Activated gamma-delta T cell treated with anti-CD3 and anti-CD28 coated beads, Interleukin-2, amount 50 U/mL, for 16 hours (primary cell): ENCODE measurements around the gene NF1.
"Not testable (repeated sequence)": the region's sequence is repeated elsewhere in the genome, so short reads cannot be mapped to it uniquely, and the experiment has no call there.

Experiments used
- DNase-seq: peaks from one replicate; pipeline ENCODE4 v3.0.0-alpha.2; 2020; ENCODE audit warnings: low read depth

Gene NF1, protein sequence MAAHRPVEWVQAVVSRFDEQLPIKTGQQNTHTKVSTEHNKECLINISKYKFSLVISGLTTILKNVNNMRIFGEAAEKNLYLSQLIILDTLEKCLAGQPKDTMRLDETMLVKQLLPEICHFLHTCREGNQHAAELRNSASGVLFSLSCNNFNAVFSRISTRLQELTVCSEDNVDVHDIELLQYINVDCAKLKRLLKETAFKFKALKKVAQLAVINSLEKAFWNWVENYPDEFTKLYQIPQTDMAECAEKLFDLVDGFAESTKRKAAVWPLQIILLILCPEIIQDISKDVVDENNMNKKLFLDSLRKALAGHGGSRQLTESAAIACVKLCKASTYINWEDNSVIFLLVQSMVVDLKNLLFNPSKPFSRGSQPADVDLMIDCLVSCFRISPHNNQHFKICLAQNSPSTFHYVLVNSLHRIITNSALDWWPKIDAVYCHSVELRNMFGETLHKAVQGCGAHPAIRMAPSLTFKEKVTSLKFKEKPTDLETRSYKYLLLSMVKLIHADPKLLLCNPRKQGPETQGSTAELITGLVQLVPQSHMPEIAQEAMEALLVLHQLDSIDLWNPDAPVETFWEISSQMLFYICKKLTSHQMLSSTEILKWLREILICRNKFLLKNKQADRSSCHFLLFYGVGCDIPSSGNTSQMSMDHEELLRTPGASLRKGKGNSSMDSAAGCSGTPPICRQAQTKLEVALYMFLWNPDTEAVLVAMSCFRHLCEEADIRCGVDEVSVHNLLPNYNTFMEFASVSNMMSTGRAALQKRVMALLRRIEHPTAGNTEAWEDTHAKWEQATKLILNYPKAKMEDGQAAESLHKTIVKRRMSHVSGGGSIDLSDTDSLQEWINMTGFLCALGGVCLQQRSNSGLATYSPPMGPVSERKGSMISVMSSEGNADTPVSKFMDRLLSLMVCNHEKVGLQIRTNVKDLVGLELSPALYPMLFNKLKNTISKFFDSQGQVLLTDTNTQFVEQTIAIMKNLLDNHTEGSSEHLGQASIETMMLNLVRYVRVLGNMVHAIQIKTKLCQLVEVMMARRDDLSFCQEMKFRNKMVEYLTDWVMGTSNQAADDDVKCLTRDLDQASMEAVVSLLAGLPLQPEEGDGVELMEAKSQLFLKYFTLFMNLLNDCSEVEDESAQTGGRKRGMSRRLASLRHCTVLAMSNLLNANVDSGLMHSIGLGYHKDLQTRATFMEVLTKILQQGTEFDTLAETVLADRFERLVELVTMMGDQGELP (N-terminal part only)

GRCh38 chr17:31094600-31095235 lies at the start of gene NF1:
TSS of gene NF1 (plus strand) at chr17:31094977. CDS start at chr17:31095310, 333 bp downstream.
- DNase-seq = peak; percentile 73

- DNase-seq = not testable (repeated sequence)
Measured at GRCh38 chr17:31046856-31047425, 47.8 kb upstream of the NF1 start.

GRCh38 chr17:31048142-31048541 lies 46.6 kb upstream of the NF1 start:
- DNase-seq = no peak

- DNase-seq = no peak
Measured at GRCh38 chr17:31048780-31049179, 46.0 kb upstream of the NF1 start.

- no peak for DNase-seq
Measured at GRCh38 chr17:31050948-31051347, 43.8 kb upstream of the NF1 start.

DNA sequence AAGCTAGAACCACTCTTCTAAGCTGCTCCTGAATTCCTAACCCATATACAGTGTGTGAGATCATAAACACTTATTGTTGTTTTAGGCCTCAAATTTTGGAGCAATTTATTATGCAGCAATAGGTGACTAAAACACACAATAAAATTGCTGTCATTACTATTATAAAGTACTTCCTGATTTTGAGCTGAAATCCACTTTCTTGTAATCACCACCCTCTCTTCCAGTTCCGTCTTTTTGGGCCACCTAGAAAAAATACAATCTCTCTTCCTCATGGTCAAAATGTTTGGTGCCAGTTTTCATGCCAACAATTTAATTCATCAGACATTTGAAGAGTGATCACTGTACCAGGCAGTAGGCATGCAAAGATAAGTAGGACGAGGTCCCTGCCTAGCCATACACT lies 43.3 kb upstream of the NF1 start:
- DNase-seq = no peak

- no peak for DNase-seq
Measured at GRCh38 chr17:31052187-31052889, 42.4 kb upstream of the NF1 start.

GRCh38 chr17:31053071-31053470 lies 41.7 kb upstream of the NF1 start:
- DNase-seq = no peak

GRCh38 chr17:31054761-31055160 lies 40.0 kb upstream of the NF1 start:
- no peak for DNase-seq

DNA sequence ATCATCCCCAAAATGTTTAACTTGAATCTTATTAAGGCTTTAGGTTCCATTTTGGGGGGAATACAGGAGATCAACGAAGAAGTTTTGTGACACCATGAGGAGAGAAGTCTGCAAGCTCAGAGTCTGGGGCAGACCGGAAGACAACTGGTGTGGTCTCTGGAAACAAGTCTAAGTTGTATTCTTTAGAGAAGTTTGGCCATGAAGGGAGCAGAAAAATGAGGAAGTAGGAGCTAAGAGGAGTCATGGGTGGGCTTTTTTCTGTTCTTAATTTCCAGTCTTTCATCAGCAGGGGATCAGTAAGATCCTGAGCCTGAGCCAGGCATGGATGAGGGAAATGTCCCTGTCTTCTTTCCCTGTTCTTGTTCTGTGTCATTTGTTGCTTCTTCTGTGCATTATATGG lies 35.8 kb upstream of the NF1 start:
- no peak for DNase-seq

GRCh38 chr17:31060791-31061550 lies 33.8 kb upstream of the NF1 start:
- DNase-seq = no peak

- no peak for DNase-seq
Measured at GRCh38 chr17:31061678-31062077, 33.1 kb upstream of the NF1 start.

DNA sequence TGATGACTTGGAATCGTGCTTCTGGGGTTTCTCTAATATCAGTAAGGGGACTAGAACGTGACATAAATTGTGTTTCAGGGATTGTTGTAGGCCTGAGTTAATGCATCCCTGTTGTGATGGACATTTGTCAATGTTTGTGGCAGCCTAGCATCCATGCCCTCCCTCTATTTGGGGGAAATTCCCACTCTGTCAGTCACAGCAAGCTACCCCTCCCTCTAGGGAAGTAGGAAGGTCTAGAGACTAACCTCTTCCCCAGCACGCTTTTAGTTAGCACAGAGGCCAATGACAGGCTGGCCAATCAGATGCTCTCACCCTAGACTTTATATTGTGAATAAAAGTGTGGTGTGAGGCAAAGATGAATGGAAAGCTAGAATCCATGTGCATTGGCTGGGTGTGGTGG lies 32.4 kb upstream of the NF1 start:
- DNase-seq = no peak

GRCh38 chr17:31064707-31065106 lies 30.1 kb upstream of the NF1 start:
- no peak for DNase-seq

- DNase-seq = no peak
Measured at GRCh38 chr17:31067691-31068184, 27.0 kb upstream of the NF1 start.

DNA sequence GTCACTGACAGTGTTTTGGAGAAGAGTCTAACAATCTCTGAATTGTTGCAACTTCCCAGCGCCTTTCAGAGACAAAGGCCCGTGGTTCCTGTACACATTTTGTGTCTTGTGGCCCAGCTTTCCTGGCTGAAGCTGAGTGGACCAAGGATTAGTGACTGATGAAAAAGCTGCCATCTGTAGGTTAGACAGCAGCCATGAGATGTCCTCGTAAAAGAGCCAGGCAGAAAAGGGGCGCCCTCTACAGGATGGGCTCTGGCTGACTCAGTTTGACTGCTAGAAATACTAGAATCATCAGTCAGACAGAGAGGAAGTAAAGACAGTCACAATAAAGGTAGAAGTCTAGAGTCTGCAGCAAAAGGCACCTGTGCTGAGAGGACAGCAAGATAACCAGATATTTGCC lies 26.5 kb upstream of the NF1 start:
- peak; percentile 6 for DNase-seq

GRCh38 chr17:31072186-31072585 lies 22.6 kb upstream of the NF1 start:
- DNase-seq = no peak

DNA sequence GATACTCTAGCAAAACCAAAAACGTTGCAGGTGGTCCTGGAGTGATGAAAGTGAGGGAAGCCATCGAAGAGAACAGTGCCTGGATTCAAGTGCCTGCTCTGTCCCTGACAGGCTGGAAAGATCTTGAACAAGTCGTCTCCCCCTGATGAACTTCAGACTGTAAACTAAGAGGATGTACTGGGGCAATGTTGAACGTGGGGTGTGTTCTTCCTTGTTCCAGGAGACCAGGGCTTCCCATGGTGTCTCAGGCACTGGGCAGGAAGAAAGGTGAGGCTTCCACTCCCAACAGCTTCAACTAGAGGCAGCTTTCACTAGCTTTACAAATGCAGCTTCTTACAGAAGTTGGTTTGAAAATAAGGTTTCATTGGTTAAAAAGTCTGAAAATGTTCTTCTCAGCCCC lies 21.4 kb upstream of the NF1 start:
- DNase-seq = no peak

- DNase-seq = no peak
Measured at GRCh38 chr17:31074772-31075555, 19.8 kb upstream of the NF1 start.
